Measurements from ENCODE around the gene MDFIC.
"Not testable (repeated sequence)": the region's sequence is repeated elsewhere in the genome, so short reads cannot be mapped to it uniquely, and the experiment has no call there.

The MDFIC gene

GRCh38 chr7:114922026-114922651 is at the start of gene MDFIC:
MDFIC (plus strand) TSS chr7:114922094; CDS start chr7:114923034, 940 bp downstream.
- DNase-seq (ENCODE audit: low read depth in 1 of 2, low spot score in 1 of 2), result peak; percentile 33 to 47
- TF ChIP-seq JUND (IDR thresholded peaks at IDR 0.05; ENCODE audit: low read depth), result no peak
- in situ Hi-C loops (cut with HindIII; ENCODE audit: low pct_unique_long_range_greater_than_20kb, low sequenced_read_pairs), result no loop called here

- DNase-seq (ENCODE audit: low read depth in 1 of 2, low spot score in 1 of 2), result no peak
- no peak for TF ChIP-seq JUND (IDR thresholded peaks at IDR 0.05; ENCODE audit: low read depth)
- in situ Hi-C loops (cut with HindIII; ENCODE audit: low pct_unique_long_range_greater_than_20kb, low sequenced_read_pairs), result no loop called here
These were observed 47.7 kb upstream of the MDFIC start for GRCh38 chr7:114874170-114874569.

GRCh38 chr7:114875186-114875585 is 46.7 kb upstream of the MDFIC start:
- no peak for TF ChIP-seq JUND (IDR thresholded peaks at IDR 0.05; ENCODE audit: low read depth)
- in situ Hi-C loops (cut with HindIII; ENCODE audit: low pct_unique_long_range_greater_than_20kb, low sequenced_read_pairs), result no loop called here
- no peak for DNase-seq (ENCODE audit: low read depth in 1 of 2, low spot score in 1 of 2)

- DNase-seq (ENCODE audit: low read depth in 1 of 2, low spot score in 1 of 2), result no peak
- in situ Hi-C loops (cut with HindIII; ENCODE audit: low pct_unique_long_range_greater_than_20kb, low sequenced_read_pairs), result no loop called here
- TF ChIP-seq JUND (IDR thresholded peaks at IDR 0.05; ENCODE audit: low read depth), result no peak
These were observed 42.3 kb upstream of the MDFIC start for GRCh38 chr7:114879554-114879953.

GRCh38 chr7:114885836-114886235 is 36.1 kb upstream of the MDFIC start:
- in situ Hi-C loops (cut with HindIII; ENCODE audit: low pct_unique_long_range_greater_than_20kb, low sequenced_read_pairs), result no loop called here
- TF ChIP-seq JUND (IDR thresholded peaks at IDR 0.05; ENCODE audit: low read depth), result no peak
- DNase-seq (ENCODE audit: low read depth in 1 of 2, low spot score in 1 of 2), result no peak

GRCh38 chr7:114886241-114886640 is 35.7 kb upstream of the MDFIC start:
- no peak for DNase-seq (ENCODE audit: low read depth in 1 of 2, low spot score in 1 of 2)
- TF ChIP-seq JUND (IDR thresholded peaks at IDR 0.05; ENCODE audit: low read depth), result no peak
- in situ Hi-C loops (cut with HindIII; ENCODE audit: low pct_unique_long_range_greater_than_20kb, low sequenced_read_pairs), result no loop called here

GRCh38 chr7:114889116-114889515 is 32.8 kb upstream of the MDFIC start:
- DNase-seq (ENCODE audit: low read depth in 1 of 2, low spot score in 1 of 2); in situ Hi-C loops (cut with HindIII; ENCODE audit: low pct_unique_long_range_greater_than_20kb, low sequenced_read_pairs): not testable (repeated sequence)

- in situ Hi-C loops (cut with HindIII; ENCODE audit: low pct_unique_long_range_greater_than_20kb, low sequenced_read_pairs), result no loop called here
- no peak for DNase-seq (ENCODE audit: low read depth in 1 of 2, low spot score in 1 of 2)
- TF ChIP-seq JUND (IDR thresholded peaks at IDR 0.05; ENCODE audit: low read depth), result no peak
These were observed 32.1 kb upstream of the MDFIC start for GRCh38 chr7:114889646-114890285.

- in situ Hi-C loops (cut with HindIII; ENCODE audit: low pct_unique_long_range_greater_than_20kb, low sequenced_read_pairs), result no loop called here
- no peak for TF ChIP-seq JUND (IDR thresholded peaks at IDR 0.05; ENCODE audit: low read depth)
- no peak for DNase-seq (ENCODE audit: low read depth in 1 of 2, low spot score in 1 of 2)
These were observed 31.3 kb upstream of the MDFIC start for GRCh38 chr7:114890561-114890960.

- peak; percentile 7 to 65 for DNase-seq (ENCODE audit: low read depth in 1 of 2, low spot score in 1 of 2)
- no peak for TF ChIP-seq JUND (IDR thresholded peaks at IDR 0.05; ENCODE audit: low read depth)
- in situ Hi-C loops (cut with HindIII; ENCODE audit: low pct_unique_long_range_greater_than_20kb, low sequenced_read_pairs), result no loop called here
These were observed 21.8 kb upstream of the MDFIC start for GRCh38 chr7:114900127-114900526.

- in situ Hi-C loops (cut with HindIII; ENCODE audit: low pct_unique_long_range_greater_than_20kb, low sequenced_read_pairs), result no loop called here
- TF ChIP-seq JUND (IDR thresholded peaks at IDR 0.05; ENCODE audit: low read depth), result no peak
- no peak for DNase-seq (ENCODE audit: low read depth in 1 of 2, low spot score in 1 of 2)
These were observed 20.1 kb upstream of the MDFIC start for GRCh38 chr7:114901771-114902170.

- DNase-seq (ENCODE audit: low read depth in 1 of 2, low spot score in 1 of 2), result no peak
- TF ChIP-seq JUND (IDR thresholded peaks at IDR 0.05; ENCODE audit: low read depth), result no peak
- in situ Hi-C loops (cut with HindIII; ENCODE audit: low pct_unique_long_range_greater_than_20kb, low sequenced_read_pairs), result no loop called here
These were observed 18.8 kb upstream of the MDFIC start for GRCh38 chr7:114903131-114903530.

- in situ Hi-C loops (cut with HindIII; ENCODE audit: low pct_unique_long_range_greater_than_20kb, low sequenced_read_pairs), result no loop called here
- DNase-seq (ENCODE audit: low read depth in 1 of 2, low spot score in 1 of 2), result no peak
- TF ChIP-seq JUND (IDR thresholded peaks at IDR 0.05; ENCODE audit: low read depth), result no peak
These were observed 11.1 kb upstream of the MDFIC start for GRCh38 chr7:114910787-114911186.

GRCh38 chr7:114911411-114911810 is 10.5 kb upstream of the MDFIC start:
- no peak for DNase-seq (ENCODE audit: low read depth in 1 of 2, low spot score in 1 of 2)
- in situ Hi-C loops (cut with HindIII; ENCODE audit: low pct_unique_long_range_greater_than_20kb, low sequenced_read_pairs), result no loop called here
- TF ChIP-seq JUND (IDR thresholded peaks at IDR 0.05; ENCODE audit: low read depth), result no peak
